HepG2 (cell line): ENCODE data around the gene HPCAL1. TPM values are rescaled to one million over a fixed set of nuclear protein-coding genes. Genes with fewer than 3 reads are reported as not detected.

Source experiments
- FOXO1 ChIP-seq: sonication (generic); formaldehyde crosslinking; IDR thresholded peaks from 2 replicates; pipeline ENCODE4 v1.4.0; 2020; ENCODE audit warnings: missing genetic modification reagents
- GLMP ChIP-seq: sonication (generic); formaldehyde crosslinking; IDR thresholded peaks from 2 replicates; pipeline ENCODE4 v1.9.0; 2021; ENCODE audit warnings: missing genetic modification reagents, mild to moderate bottlenecking, borderline replicate concordance
- HMGXB4 ChIP-seq, 2 experiments: sonication (generic) in 1 of 2; formaldehyde crosslinking in 1 of 2; IDR thresholded peaks; 2 replicates each; pipeline versions ENCODE4 v1.4.0 to v1.6.1; 2018 to 2020; ENCODE audit warnings: missing genetic modification reagents in 2 of 2, borderline replicate concordance in 1 of 2, low read depth in 1 of 2, mild to moderate bottlenecking in 1 of 2, missing biosample characterization in 1 of 2
- HNF4G ChIP-seq, 2 experiments: sonication (generic) in 1 of 2; formaldehyde crosslinking in 1 of 2; IDR thresholded peaks; 2 replicates each; pipeline versions ENCODE4 v1.4.0 to v1.6.1; 2011 to 2020; ENCODE audit warnings: borderline replicate concordance in 2 of 2, low read depth in 2 of 2, mild to moderate bottlenecking in 2 of 2, low read length in 1 of 2, missing genetic modification reagents in 1 of 2, moderate library complexity in 1 of 2
- HNRNPH1 ChIP-seq: fragments of 200-400 bp; formaldehyde crosslinking; optimal IDR thresholded peaks from 2 replicates; pipeline ENCODE3; 2017; ENCODE audit warnings: mild to moderate bottlenecking, low read depth, low read length
- HNRNPL ChIP-seq: fragments of 200-400 bp; formaldehyde crosslinking; IDR thresholded peaks from 2 replicates; pipeline ENCODE4 v1.6.1; 2017; ENCODE audit warnings: mild to moderate bottlenecking, low read depth, low read length
- ISL2 ChIP-seq: sonication (generic); formaldehyde crosslinking; IDR thresholded peaks from 2 replicates; pipeline ENCODE4 v1.5.0; 2020; ENCODE audit warnings: missing genetic modification reagents
- MED1 ChIP-seq: sonication (generic); formaldehyde crosslinking; IDR thresholded peaks from 2 replicates; pipeline ENCODE4 v1.4.0; 2020; ENCODE audit warnings: missing genetic modification reagents
- PRDM4 ChIP-seq: sonication (generic); formaldehyde crosslinking; IDR thresholded peaks from 2 replicates; pipeline ENCODE4 v1.9.0; 2021; ENCODE audit warnings: missing genetic modification reagents, borderline replicate concordance
- RAD51 ChIP-seq: fragments of 450-650 bp; IDR thresholded peaks from 2 replicates; pipeline ENCODE4 v1.6.1; 2016; ENCODE audit warnings: borderline replicate concordance
- RNF219 ChIP-seq: sonication (generic); formaldehyde crosslinking; IDR thresholded peaks from 2 replicates; pipeline ENCODE4 v1.5.0; 2020; ENCODE audit warnings: mild to moderate bottlenecking, missing genetic modification reagents
- SRSF9 ChIP-seq: fragments of 200-400 bp; formaldehyde crosslinking; IDR thresholded peaks from 2 replicates; pipeline ENCODE4 v1.6.1; 2018; ENCODE audit warnings: borderline replicate concordance, mild to moderate bottlenecking, low read depth, low read length; ENCODE audit not compliant: insufficient read depth, poor library complexity, severe bottlenecking
- TCF7L2 ChIP-seq: IDR thresholded peaks from 2 replicates; pipeline ENCODE4 v1.6.1; 2011; ENCODE audit warnings: mild to moderate bottlenecking, low read depth, low read length, moderate library complexity
- TERF1 ChIP-seq: sonication (generic); formaldehyde crosslinking; IDR thresholded peaks from 2 replicates; pipeline ENCODE4 v1.8.0; 2022; ENCODE audit warnings: mild to moderate bottlenecking, missing genetic modification reagents, moderate library complexity
- ZBTB14 ChIP-seq: sonication (generic); formaldehyde crosslinking; IDR thresholded peaks from 2 replicates; pipeline ENCODE4 v1.4.0; 2020; ENCODE audit warnings: missing genetic modification reagents
- ZMYM3 ChIP-seq: sonication (generic); formaldehyde crosslinking; IDR thresholded peaks from 2 replicates; pipeline ENCODE4 v1.5.1; 2020; ENCODE audit warnings: mild to moderate bottlenecking, missing genetic modification reagents
- ZNF343 ChIP-seq: sonication (generic); formaldehyde crosslinking; IDR thresholded peaks from 2 replicates; pipeline ENCODE4 v1.4.0; 2020; ENCODE audit warnings: mild to moderate bottlenecking, missing genetic modification reagents
- polyA plus RNA-seq, 8 experiments: library from polyadenylated mRNA; depleted of rRNA in 3 of 8; stranded (reverse) in 7 of 8; unstranded in 1 of 8; fragments of >200 nt; fragmentation: Illumina TruSeq in 4 of 8; extraction: Trizol in 4 of 8; gene quantifications; 2 replicates each; pipeline versions ENCODE4 v1.2.1 to v1.2.3, GENCODE V29; 2011 to 2016; ENCODE audit warnings: low read depth in 4 of 8, missing spikeins in 1 of 8, mixed read lengths in 1 of 8; ENCODE audit not compliant: insufficient read depth in 1 of 8
- total RNA-seq, 5 experiments: library from RNA; depleted of rRNA; stranded (reverse); fragments of >200 nt; fragmentation: Illumina TruSeq; extraction: Trizol; gene quantifications; 2 replicates each; pipeline ENCODE4 v1.2.3, GENCODE V29; 2016; ENCODE audit warnings: low read depth in 1 of 5

The HPCAL1 gene
- total and polyA plus RNA-seq, 2 of the 13 experiments (the other 11 are each of a cell fraction or from before 2014, with no cell fraction given): 29.5 to 29.9 TPM

GRCh38 chr2:10278029-10278762, 24.5 kb upstream of the HPCAL1 start (continued):
- TF ChIP-seq RNF219 (no peak), HNF4G (IDR thresholded peaks at IDR 0.05; ENCODE audit: borderline replicate concordance, low read depth, low read length) (peak; percentile 88), HNF4G (CRISPR knock-in tag; IDR thresholded peaks at IDR 0.05; ENCODE audit: borderline replicate concordance, low read depth) (peak; percentile 89), GLMP (CRISPR knock-in tag) (no peak), HNRNPL (peak; percentile 99), SRSF9 (no peak), TCF7L2 (no peak), ISL2 (peak; percentile 43), HNRNPH1 (no peak), MED1 (peak; percentile 72), RAD51 (no peak), ZMYM3 (CRISPR knock-in tag) (no peak), PRDM4 (CRISPR knock-in tag) (no peak), ZNF343 (0 out of 2 replicates have a peak, but pooled peaks have one; percentile 33), HMGXB4 (CRISPR knock-in tag; IDR thresholded peaks at IDR 0.05; ENCODE audit: borderline replicate concordance in 1 of 2, low read depth in 1 of 2) (peak; percentile 47 to 66; a peak in 1 of 4 replicates), ZBTB14 (CRISPR knock-in tag) (no peak), FOXO1 (no peak), TERF1 (CRISPR knock-in tag) (no peak)
